ENCODE data around the gene BCLAF1.

DNA sequence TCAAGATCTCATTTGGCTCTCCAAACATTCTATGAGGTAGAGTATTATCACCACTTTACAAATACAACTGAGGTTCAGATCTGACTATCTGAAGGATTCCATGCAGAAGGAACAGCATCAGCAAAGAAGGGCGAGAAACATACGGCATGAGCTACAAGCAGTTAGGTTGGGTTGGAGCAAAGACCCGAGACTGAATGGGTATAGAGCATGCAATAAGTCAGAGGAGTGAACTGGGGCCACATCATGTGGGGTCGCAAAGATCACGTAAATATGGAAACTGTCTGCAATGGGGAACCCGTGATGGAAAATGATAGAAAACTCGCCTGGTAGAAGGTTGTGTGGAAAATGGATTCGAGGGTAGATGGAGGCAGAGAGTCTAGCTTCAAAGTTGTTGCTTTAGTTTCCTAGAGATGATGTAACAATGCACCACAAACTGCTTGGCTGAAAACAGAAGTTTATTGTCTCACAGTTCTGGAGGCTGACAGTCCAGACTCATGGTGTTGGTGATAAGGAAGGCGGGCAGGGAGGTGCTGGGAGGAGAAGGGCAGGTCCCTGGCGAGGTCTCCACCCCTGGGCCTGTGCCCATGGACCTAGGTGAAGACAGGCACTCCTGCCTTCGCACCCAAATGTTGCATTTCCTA lies 44.3 kb upstream of the BCLAF1 start:
- TF ChIP-seq HDAC6 (IDR thresholded peaks at IDR 0.05; ENCODE audit: low read depth, low read length) (no peak), EZH2 (IDR thresholded peaks at IDR 0.05; ENCODE audit: low read depth, low read length, severe bottlenecking) (no peak)
- TF ChIP-seq, protein P1, sequence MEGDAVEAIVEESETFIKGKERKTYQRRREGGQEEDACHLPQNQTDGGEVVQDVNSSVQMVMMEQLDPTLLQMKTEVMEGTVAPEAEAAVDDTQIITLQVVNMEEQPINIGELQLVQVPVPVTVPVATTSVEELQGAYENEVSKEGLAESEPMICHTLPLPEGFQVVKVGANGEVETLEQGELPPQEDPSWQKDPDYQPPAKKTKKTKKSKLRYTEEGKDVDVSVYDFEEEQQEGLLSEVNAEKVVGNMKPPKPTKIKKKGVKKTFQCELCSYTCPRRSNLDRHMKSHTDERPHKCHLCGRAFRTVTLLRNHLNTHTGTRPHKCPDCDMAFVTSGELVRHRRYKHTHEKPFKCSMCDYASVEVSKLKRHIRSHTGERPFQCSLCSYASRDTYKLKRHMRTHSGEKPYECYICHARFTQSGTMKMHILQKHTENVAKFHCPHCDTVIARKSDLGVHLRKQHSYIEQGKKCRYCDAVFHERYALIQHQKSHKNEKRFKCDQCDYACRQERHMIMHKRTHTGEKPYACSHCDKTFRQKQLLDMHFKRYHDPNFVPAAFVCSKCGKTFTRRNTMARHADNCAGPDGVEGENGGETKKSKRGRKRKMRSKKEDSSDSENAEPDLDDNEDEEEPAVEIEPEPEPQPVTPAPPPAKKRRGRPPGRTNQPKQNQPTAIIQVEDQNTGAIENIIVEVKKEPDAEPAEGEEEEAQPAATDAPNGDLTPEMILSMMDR (IDR thresholded peaks at IDR 0.05; ENCODE audit: control extremely low read depth in 1 of 3, insufficient read depth in 1 of 3, low read depth in 1 of 3, low read length in 3 of 3), result no peak

Data from H1 (cell line).